ENCODE measurements around the gene UBQLN4.
"Not testable (repeated sequence)": the region's sequence is repeated elsewhere in the genome, so short reads cannot be mapped to it uniquely, and the experiment has no call there.

Gene UBQLN4

GRCh38 chr1:156079762-156080161 lies 26.2 kb upstream of the UBQLN4 start:
- no peak for DNase-seq (ENCODE audit: low read depth)
- Histone ChIP-seq H3K27me3 (replicated peaks; ENCODE audit: control insufficient read depth, insufficient read depth, low read length) (no peaks in the 10 kb centered on the region), H3K4me3 (ENCODE audit: low read length) (no peak overlapping the region), H3K36me3 (ENCODE audit: control insufficient read depth, insufficient read depth, low read length, severe bottlenecking) (no peaks in the 10 kb centered on the region), H3K9me3 (ENCODE audit: control insufficient read depth, low read length) (no peaks in the 10 kb centered on the region), H3K4me1 (ENCODE audit: control insufficient read depth, insufficient read depth, low read length) (peaks cover 7% of the 10 kb centered on the region), H3K9ac (ENCODE audit: low read length) (no peak overlapping the region)

- Histone ChIP-seq H3K4me1 (ENCODE audit: control insufficient read depth, insufficient read depth, low read length) (peaks cover 7% of the 10 kb centered on the region), H3K27me3 (replicated peaks; ENCODE audit: control insufficient read depth, insufficient read depth, low read length) (no peaks in the 10 kb centered on the region), H3K4me3 (ENCODE audit: low read length) (no peak overlapping the region), H3K9ac (ENCODE audit: low read length) (no peak overlapping the region), H3K9me3 (ENCODE audit: control insufficient read depth, low read length) (no peaks in the 10 kb centered on the region), H3K36me3 (ENCODE audit: control insufficient read depth, insufficient read depth, low read length, severe bottlenecking) (no peaks in the 10 kb centered on the region)
- no peak for DNase-seq (ENCODE audit: low read depth)
Observed at GRCh38 chr1:156078728-156079127, 25.1 kb upstream of the UBQLN4 start.

- no peaks in the 10 kb centered on the region for H3K9me3 ChIP-seq (ENCODE audit: control insufficient read depth, low read length)
- H3K27me3 ChIP-seq (replicated peaks; ENCODE audit: control insufficient read depth, insufficient read depth, low read length), result no peaks in the 10 kb centered on the region
- H3K36me3 ChIP-seq (ENCODE audit: control insufficient read depth, insufficient read depth, low read length, severe bottlenecking), result no peaks in the 10 kb centered on the region
- peaks cover 3% of the 10 kb centered on the region for H3K4me1 ChIP-seq (ENCODE audit: control insufficient read depth, insufficient read depth, low read length)
- no peak for DNase-seq (ENCODE audit: low read depth)
- no peak overlapping the region for H3K9ac ChIP-seq (ENCODE audit: low read length)
- H3K4me3 ChIP-seq (ENCODE audit: low read length), result no peak overlapping the region
Observed at GRCh38 chr1:156077430-156077760, 23.8 kb upstream of the UBQLN4 start.

- Histone ChIP-seq H3K36me3 (ENCODE audit: control insufficient read depth, insufficient read depth, low read length, severe bottlenecking) (no peaks in the 10 kb centered on the region), H3K4me1 (ENCODE audit: control insufficient read depth, insufficient read depth, low read length) (peaks cover 3% of the 10 kb centered on the region), H3K4me3 (ENCODE audit: low read length) (peak overlapping the region; percentile 55), H3K27me3 (replicated peaks; ENCODE audit: control insufficient read depth, insufficient read depth, low read length) (no peaks in the 10 kb centered on the region), H3K9me3 (ENCODE audit: control insufficient read depth, low read length) (no peaks in the 10 kb centered on the region), H3K9ac (ENCODE audit: low read length) (peak overlapping the region; percentile 23)
- DNase-seq (ENCODE audit: low read depth), result no peak
Observed at GRCh38 chr1:156076609-156077429, 23.2 kb upstream of the UBQLN4 start.

GRCh38 chr1:156075775-156076204 lies 22.2 kb upstream of the UBQLN4 start:
- H3K9ac ChIP-seq (ENCODE audit: low read length), result no peak overlapping the region
- H3K27me3 ChIP-seq (replicated peaks; ENCODE audit: control insufficient read depth, insufficient read depth, low read length), result no peaks in the 10 kb centered on the region
- H3K9me3 ChIP-seq (ENCODE audit: control insufficient read depth, low read length), result no peaks in the 10 kb centered on the region
- H3K36me3 ChIP-seq (ENCODE audit: control insufficient read depth, insufficient read depth, low read length, severe bottlenecking), result no peaks in the 10 kb centered on the region
- no peak overlapping the region for H3K4me3 ChIP-seq (ENCODE audit: low read length)
- DNase-seq (ENCODE audit: low read depth), result no peak
- peaks cover 3% of the 10 kb centered on the region for H3K4me1 ChIP-seq (ENCODE audit: control insufficient read depth, insufficient read depth, low read length)

GRCh38 chr1:156075162-156075561 lies 21.6 kb upstream of the UBQLN4 start:
- peaks cover 3% of the 10 kb centered on the region for H3K4me1 ChIP-seq (ENCODE audit: control insufficient read depth, insufficient read depth, low read length)
- no peaks in the 10 kb centered on the region for H3K9me3 ChIP-seq (ENCODE audit: control insufficient read depth, low read length)
- no peaks in the 10 kb centered on the region for H3K36me3 ChIP-seq (ENCODE audit: control insufficient read depth, insufficient read depth, low read length, severe bottlenecking)
- no peak overlapping the region for H3K9ac ChIP-seq (ENCODE audit: low read length)
- H3K27me3 ChIP-seq (replicated peaks; ENCODE audit: control insufficient read depth, insufficient read depth, low read length), result no peaks in the 10 kb centered on the region
- no peak for DNase-seq (ENCODE audit: low read depth)
- H3K4me3 ChIP-seq (ENCODE audit: low read length), result no peak overlapping the region

- no peak overlapping the region for H3K4me3 ChIP-seq (ENCODE audit: low read length)
- no peaks in the 10 kb centered on the region for H3K9me3 ChIP-seq (ENCODE audit: control insufficient read depth, low read length)
- H3K4me1 ChIP-seq (ENCODE audit: control insufficient read depth, insufficient read depth, low read length), result peaks cover 3% of the 10 kb centered on the region
- no peak overlapping the region for H3K9ac ChIP-seq (ENCODE audit: low read length)
- H3K36me3 ChIP-seq (ENCODE audit: control insufficient read depth, insufficient read depth, low read length, severe bottlenecking), result no peaks in the 10 kb centered on the region
- DNase-seq (ENCODE audit: low read depth), result no peak
- no peaks in the 10 kb centered on the region for H3K27me3 ChIP-seq (replicated peaks; ENCODE audit: control insufficient read depth, insufficient read depth, low read length)
Observed at GRCh38 chr1:156074661-156075060, 21.1 kb upstream of the UBQLN4 start.

GRCh38 chr1:156073740-156074139 lies 20.1 kb upstream of the UBQLN4 start:
- H3K9me3 ChIP-seq (ENCODE audit: control insufficient read depth, low read length), result no peaks in the 10 kb centered on the region
- H3K36me3 ChIP-seq (ENCODE audit: control insufficient read depth, insufficient read depth, low read length, severe bottlenecking), result no peaks in the 10 kb centered on the region
- peaks cover 3% of the 10 kb centered on the region for H3K4me1 ChIP-seq (ENCODE audit: control insufficient read depth, insufficient read depth, low read length)
- H3K27me3 ChIP-seq (replicated peaks; ENCODE audit: control insufficient read depth, insufficient read depth, low read length), result no peaks in the 10 kb centered on the region
- H3K4me3 ChIP-seq (ENCODE audit: low read length), result no peak overlapping the region
- H3K9ac ChIP-seq (ENCODE audit: low read length), result no peak overlapping the region
- DNase-seq (ENCODE audit: low read depth), result no peak

GRCh38 chr1:156073110-156073687 lies 19.6 kb upstream of the UBQLN4 start:
- no peak for DNase-seq (ENCODE audit: low read depth)
- Histone ChIP-seq H3K4me3 (ENCODE audit: low read length) (no peak overlapping the region), H3K9ac (ENCODE audit: low read length) (no peak overlapping the region), H3K36me3 (ENCODE audit: control insufficient read depth, insufficient read depth, low read length, severe bottlenecking) (no peaks in the 10 kb centered on the region), H3K9me3 (ENCODE audit: control insufficient read depth, low read length) (no peaks in the 10 kb centered on the region), H3K27me3 (replicated peaks; ENCODE audit: control insufficient read depth, insufficient read depth, low read length) (no peaks in the 10 kb centered on the region), H3K4me1 (ENCODE audit: control insufficient read depth, insufficient read depth, low read length) (peaks cover 3% of the 10 kb centered on the region)

GRCh38 chr1:156072251-156072650 lies 18.7 kb upstream of the UBQLN4 start:
- Histone ChIP-seq H3K9ac (ENCODE audit: low read length) (no peak overlapping the region), H3K4me1 (ENCODE audit: control insufficient read depth, insufficient read depth, low read length) (peaks cover 3% of the 10 kb centered on the region), H3K4me3 (ENCODE audit: low read length) (no peak overlapping the region), H3K36me3 (ENCODE audit: control insufficient read depth, insufficient read depth, low read length, severe bottlenecking) (no peaks in the 10 kb centered on the region), H3K9me3 (ENCODE audit: control insufficient read depth, low read length) (no peaks in the 10 kb centered on the region), H3K27me3 (replicated peaks; ENCODE audit: control insufficient read depth, insufficient read depth, low read length) (no peaks in the 10 kb centered on the region)
- no peak for DNase-seq (ENCODE audit: low read depth)

GRCh38 chr1:156071332-156071816 lies 17.8 kb upstream of the UBQLN4 start:
- not testable (repeated sequence) for H3K4me3 ChIP-seq (ENCODE audit: low read length); H3K36me3 ChIP-seq (ENCODE audit: control insufficient read depth, insufficient read depth, low read length, severe bottlenecking); H3K9ac ChIP-seq (ENCODE audit: low read length); DNase-seq (ENCODE audit: low read depth); H3K4me1 ChIP-seq (ENCODE audit: control insufficient read depth, insufficient read depth, low read length); H3K9me3 ChIP-seq (ENCODE audit: control insufficient read depth, low read length); H3K27me3 ChIP-seq (replicated peaks; ENCODE audit: control insufficient read depth, insufficient read depth, low read length)
